GM21381 (cell line): ENCODE results near the gene MPC1.

ENCODE experiments used
- ATAC-seq: cut with Tn5 transposase; IDR thresholded peaks from one replicate; pipeline ENCODE4 v1.9.1; 2021; ENCODE audit warnings: mild to moderate bottlenecking, moderate library complexity; ENCODE audit not compliant: unreplicated experiment

MPC1 gene

GRCh38 chr6:166382933-166383801, at the start of gene MPC1:
TSS of gene MPC1 (minus strand) at chr6:166382940. CDS start at chr6:166382876, 64 bp downstream.
- ATAC-seq = peak; percentile 87

- ATAC-seq = no peak
Measured at GRCh38 chr6:166430269-166430668, 47.5 kb upstream of the MPC1 start.

- ATAC-seq = no peak
Measured at GRCh38 chr6:166424431-166424830, 41.7 kb upstream of the MPC1 start.

- no peak for ATAC-seq
Measured at GRCh38 chr6:166423781-166424180, 41.0 kb upstream of the MPC1 start.

- ATAC-seq = no peak
Measured at GRCh38 chr6:166423051-166423745, 40.5 kb upstream of the MPC1 start.

- ATAC-seq = no peak
Measured at GRCh38 chr6:166422201-166422940, 39.6 kb upstream of the MPC1 start.

- no peak for ATAC-seq
Measured at GRCh38 chr6:166420351-166420750, 37.6 kb upstream of the MPC1 start.

GRCh38 chr6:166419717-166420116, 37.0 kb upstream of the MPC1 start:
- ATAC-seq = peak; percentile 9

- peak; percentile 96 for ATAC-seq
Measured at GRCh38 chr6:166419286-166419685, 36.5 kb upstream of the MPC1 start.

GRCh38 chr6:166418691-166419143, 36.0 kb upstream of the MPC1 start:
- no peak for ATAC-seq

- ATAC-seq = peak; percentile 51
Measured at GRCh38 chr6:166417285-166417691, 34.5 kb upstream of the MPC1 start.

GRCh38 chr6:166415833-166416347, 33.1 kb upstream of the MPC1 start:
- no peak for ATAC-seq

- no peak for ATAC-seq
Measured at GRCh38 chr6:166415306-166415705, 32.6 kb upstream of the MPC1 start.

GRCh38 chr6:166413491-166413951, 30.8 kb upstream of the MPC1 start:
- no peak for ATAC-seq

GRCh38 chr6:166412911-166413384, 30.2 kb upstream of the MPC1 start:
- no peak for ATAC-seq

- ATAC-seq = no peak
Measured at GRCh38 chr6:166412156-166412910, 29.6 kb upstream of the MPC1 start.

- ATAC-seq = peak; percentile 46
Measured at GRCh38 chr6:166411721-166412151, 29.0 kb upstream of the MPC1 start.

- ATAC-seq = no peak
Measured at GRCh38 chr6:166411271-166411670, 28.5 kb upstream of the MPC1 start.

- ATAC-seq = no peak
Measured at GRCh38 chr6:166410426-166410935, 27.7 kb upstream of the MPC1 start.
